CD4-positive, alpha-beta T cell (primary cell): ENCODE data around the gene MRPL1. TPM values are rescaled to one million over a fixed set of nuclear protein-coding genes. Genes with fewer than 3 reads are reported as not detected.

Experiments used
- ATAC-seq: fragments of 200-7000 bp; cut with Tn5 transposase; one replicate; pipeline ENCODE4 v1.10.0; 2022; ENCODE audit warnings: mild to moderate bottlenecking; ENCODE audit not compliant: poor library complexity
- CTCF ChIA-PET: fragments of 350-600 bp; sonication (Branson Sonifier 250); formaldehyde crosslinking; loops from one replicate; lab custom pipeline; 2021; ENCODE audit warnings: antibody characterized with exemption, inconsistent platforms; lab: Charles Lee
- POLR2A ChIA-PET: fragments of 350-600 bp; sonication (Branson Sonifier 250); formaldehyde crosslinking; loops from one replicate; lab custom pipeline; 2021; ENCODE audit warnings: antibody characterized with exemption, inconsistent platforms; lab: Charles Lee
- DNase-seq, 14 experiments: peaks; one replicate each; pipeline ENCODE4 v3.0.0-alpha.2; 2013 to 2020; ENCODE audit warnings: mixed read lengths in 2 of 14
- H3K27ac ChIP-seq, 2 donors: one replicate each; pipeline versions ENCODE4 v1.5.1 to v1.7.0; 2013; ENCODE audit warnings: low read length in 2 of 2, low read depth in 1 of 2, mild to moderate bottlenecking in 1 of 2
- H3K27me3 ChIP-seq, 2 experiments: 1 replicate in 1 of 2; 2 replicates in 1 of 2; pipeline versions ENCODE4 v1.6.1 to v1.7.0; 2013; ENCODE audit warnings: low read length in 2 of 2, control low read depth in 1 of 2, mild to moderate bottlenecking in 1 of 2, moderate library complexity in 1 of 2; ENCODE audit not compliant: insufficient read depth in 2 of 2, control insufficient read depth in 1 of 2
- H3K36me3 ChIP-seq: one replicate; pipeline ENCODE4 v1.6.1; 2013; ENCODE audit warnings: low read length, control low read depth; ENCODE audit not compliant: insufficient read depth
- H3K4me1 ChIP-seq: one replicate; pipeline ENCODE4 v1.6.1; 2013; ENCODE audit warnings: low read length, control low read depth; ENCODE audit not compliant: insufficient read depth
- H3K4me3 ChIP-seq: one replicate; pipeline ENCODE4 v1.5.1; 2013; ENCODE audit warnings: mild to moderate bottlenecking, low read length, moderate library complexity
- H3K9me3 ChIP-seq, 2 experiments: 1 replicate in 1 of 2; 2 replicates in 1 of 2; pipeline versions ENCODE4 v1.6.1 to v1.7.0; 2013; ENCODE audit warnings: low read length in 2 of 2, mild to moderate bottlenecking in 2 of 2, control low read depth in 1 of 2, moderate library complexity in 1 of 2; ENCODE audit not compliant: control insufficient read depth in 1 of 2, insufficient read depth in 1 of 2
- H3K27ac Mint-ChIP-seq: one replicate; pipeline ENCODE4 v1.8.0; 2020; ENCODE audit warnings: mixed read lengths
- H3K27me3 Mint-ChIP-seq: one replicate; pipeline ENCODE4 v1.8.0; 2021; ENCODE audit warnings: mixed read lengths
- H3K36me3 Mint-ChIP-seq: one replicate; pipeline ENCODE4 v1.8.0; 2021; ENCODE audit warnings: low read depth, mixed read lengths
- H3K4me1 Mint-ChIP-seq: one replicate; pipeline ENCODE4 v1.8.0; 2021; ENCODE audit warnings: low read depth, mixed read lengths
- H3K4me3 Mint-ChIP-seq: one replicate; pipeline ENCODE4 v1.8.0; 2020; ENCODE audit warnings: mild to moderate bottlenecking, mixed read lengths
- H3K9me3 Mint-ChIP-seq: one replicate; pipeline ENCODE4 v1.8.0; 2020; ENCODE audit warnings: mixed read lengths
- CTCF ChIP-seq: fragments of 200-600 bp; IDR thresholded peaks from one replicate; pipeline ENCODE4 v1.8.0; 2022; ENCODE audit warnings: antibody characterized with exemption, mild to moderate bottlenecking
- intact Hi-C, 2 experiments: fragments of 100-400 bp; cut with DNase I in 1 of 2; cut with micrococcal nuclease in 1 of 2; formaldehyde crosslinking; loops; one replicate each; pipeline versions ENCODE4 v1.15.1 to v1.9.0; 2023 to 2025; cut with DNase I, micrococcal nuclease
- total RNA-seq, 174 experiments: library from RNA in 2 of 174; stranded (reverse) in 2 of 174; gene quantifications; one replicate each; pipeline ENCODE4 v1.2.3 and lab custom pipeline; 2021 to 2026

MRPL1 gene
- total RNA-seq, 2 experiments from 2014 or later, result 14.8 to 17.5 TPM

DNA sequence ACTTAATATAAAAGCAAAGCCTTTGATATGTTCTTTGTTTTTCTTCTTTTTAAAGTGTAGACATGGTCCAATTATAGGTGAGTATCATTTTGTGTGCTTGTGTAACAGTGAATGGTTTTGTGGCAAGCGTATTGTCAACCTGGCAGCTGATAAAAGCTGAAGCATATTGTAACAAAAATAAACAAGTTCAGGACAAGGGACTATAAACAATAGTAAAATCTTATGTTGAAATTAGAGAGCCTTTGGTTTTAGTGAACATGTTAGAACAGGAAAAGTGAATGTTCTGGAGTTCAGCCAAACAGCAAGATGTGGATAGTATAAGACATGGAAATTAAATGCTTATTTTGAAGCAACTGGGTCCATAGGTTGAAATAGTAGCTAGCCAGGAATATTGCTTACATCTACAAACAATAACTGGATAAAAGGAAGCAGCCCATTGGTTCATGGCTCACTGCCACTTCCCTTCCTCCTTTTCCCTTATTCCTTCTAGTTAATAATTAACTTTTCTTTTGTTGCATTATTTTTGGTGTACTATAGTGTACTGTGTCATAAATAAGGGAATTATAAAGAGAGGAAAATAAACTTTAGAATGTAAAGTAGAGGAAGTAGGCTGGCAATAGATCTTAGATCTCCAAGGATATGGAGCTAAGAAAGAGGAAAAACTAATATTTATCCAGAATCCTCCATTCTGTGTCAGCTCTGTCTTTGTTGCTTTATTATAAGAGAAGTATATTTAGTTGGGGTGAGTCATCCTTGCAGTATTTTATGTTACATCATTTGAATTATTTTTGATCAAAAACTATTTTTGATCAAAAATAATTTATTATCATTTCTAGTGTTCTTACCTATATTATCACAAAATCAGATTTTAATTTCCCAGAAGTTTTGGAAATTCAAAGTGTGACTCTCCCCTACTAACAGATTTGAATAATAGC lies 65.6 kb downstream of the MRPL1 start:
- no peak for TF ChIP-seq CTCF
- DNase-seq (no peak), ATAC-seq (no peak)
- Histone ChIP-seq H3K27ac (no peak overlapping the region), H3K4me3 (no peak overlapping the region), H3K36me3 (peaks cover 22% of the 10 kb centered on the region), H3K27me3 (no peaks in the 10 kb centered on the region), H3K4me1 (no peaks in the 10 kb centered on the region), H3K9me3 (peaks cover 8 to 17% of the 10 kb centered on the region in 2 experiments)
- no peaks in the 10 kb centered on the region for H3K4me1 Mint-ChIP-seq
- ChIA-PET CTCF (no interaction called here), POLR2A (no interaction called here)
- H3K4me3 Mint-ChIP-seq, result no peak overlapping the region
- peaks cover 71% of the 10 kb centered on the region for H3K36me3 Mint-ChIP-seq
- no peaks in the 10 kb centered on the region for H3K27me3 Mint-ChIP-seq
- intact Hi-C loops, result no loop called here
- peaks cover 2% of the 10 kb centered on the region for H3K9me3 Mint-ChIP-seq
- no peak overlapping the region for H3K27ac Mint-ChIP-seq

- Histone ChIP-seq H3K4me3 (no peak overlapping the region), H3K27ac (no peak overlapping the region), H3K9me3 (peaks cover 3 to 7% of the 10 kb centered on the region in 2 experiments), H3K36me3 (peaks cover 22% of the 10 kb centered on the region), H3K4me1 (no peaks in the 10 kb centered on the region), H3K27me3 (no peaks in the 10 kb centered on the region)
- intact Hi-C loops, result no loop called here
- CTCF ChIA-PET, result no interaction called here
- DNase-seq (no peak), ATAC-seq (no peak)
- Mint-ChIP-seq H3K27me3 (no peaks in the 10 kb centered on the region), H3K36me3 (peaks cover 71% of the 10 kb centered on the region), H3K27ac (no peak overlapping the region), H3K9me3 (no peaks in the 10 kb centered on the region), H3K4me1 (no peaks in the 10 kb centered on the region), H3K4me3 (no peak overlapping the region)
- POLR2A ChIA-PET, result interaction anchor here (0.7 kb wide), 1 partner anchor 110 kb away, joined by 3 read pairs; no protein-coding TSS in a partner anchor
- TF ChIP-seq CTCF, result no peak
Measured at GRCh38 chr4:77930154-77930639, 67.6 kb downstream of the MRPL1 start.

- ATAC-seq (no peak), DNase-seq (no peak)
- Histone ChIP-seq H3K4me1 (no peaks in the 10 kb centered on the region), H3K27me3 (no peaks in the 10 kb centered on the region), H3K36me3 (peaks cover 22% of the 10 kb centered on the region), H3K4me3 (no peak overlapping the region), H3K27ac (no peak overlapping the region), H3K9me3 (peaks cover 0 to under 1% of the 10 kb centered on the region in 2 experiments)
- intact Hi-C loops, result no loop called here
- H3K9me3 Mint-ChIP-seq, result no peaks in the 10 kb centered on the region
- TF ChIP-seq CTCF, result no peak
- ChIA-PET CTCF (no interaction called here), POLR2A (interaction anchor here (0.7 kb wide), 1 partner anchor 110 kb away, joined by 3 read pairs; no protein-coding TSS in a partner anchor)
- H3K4me1 Mint-ChIP-seq, result no peaks in the 10 kb centered on the region
- H3K27ac Mint-ChIP-seq, result no peak overlapping the region
- H3K4me3 Mint-ChIP-seq, result no peak overlapping the region
- H3K36me3 Mint-ChIP-seq, result peaks cover 69% of the 10 kb centered on the region
- no peaks in the 10 kb centered on the region for H3K27me3 Mint-ChIP-seq
Measured at GRCh38 chr4:77930876-77931275, 68.2 kb downstream of the MRPL1 start.
